HG03108 (cell line): ENCODE data around the gene TCP10L.
"Not testable (repeated sequence)": the region's sequence is repeated elsewhere in the genome, so short reads cannot be mapped to it uniquely, and the experiment has no call there.

ENCODE experiments used
- ATAC-seq: cut with Tn5 transposase; IDR thresholded peaks from one replicate; pipeline ENCODE4 v1.9.1; 2021; ENCODE audit warnings: moderate library complexity; ENCODE audit not compliant: unreplicated experiment

Gene TCP10L

DNA sequence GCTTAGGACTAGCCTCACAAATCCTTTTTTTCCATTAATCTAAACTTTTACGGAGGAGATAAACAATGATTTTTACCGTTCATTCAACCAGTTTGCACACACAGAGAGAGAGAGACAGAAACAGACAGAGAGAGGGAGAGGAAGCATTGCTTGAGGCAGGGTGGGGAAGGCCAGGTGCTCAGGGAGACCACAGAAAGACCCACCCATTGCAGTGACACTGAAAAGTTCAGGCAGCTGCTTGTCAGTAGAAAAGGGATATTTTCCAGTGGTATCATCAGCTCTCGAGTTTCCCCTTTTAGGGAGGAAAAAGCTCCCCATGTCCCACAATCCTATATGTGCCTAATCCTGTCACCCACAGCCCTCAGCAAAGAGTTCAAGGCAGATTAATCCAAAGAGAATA, 27.2 kb downstream of the TCP10L start:
- ATAC-seq = no peak

DNA sequence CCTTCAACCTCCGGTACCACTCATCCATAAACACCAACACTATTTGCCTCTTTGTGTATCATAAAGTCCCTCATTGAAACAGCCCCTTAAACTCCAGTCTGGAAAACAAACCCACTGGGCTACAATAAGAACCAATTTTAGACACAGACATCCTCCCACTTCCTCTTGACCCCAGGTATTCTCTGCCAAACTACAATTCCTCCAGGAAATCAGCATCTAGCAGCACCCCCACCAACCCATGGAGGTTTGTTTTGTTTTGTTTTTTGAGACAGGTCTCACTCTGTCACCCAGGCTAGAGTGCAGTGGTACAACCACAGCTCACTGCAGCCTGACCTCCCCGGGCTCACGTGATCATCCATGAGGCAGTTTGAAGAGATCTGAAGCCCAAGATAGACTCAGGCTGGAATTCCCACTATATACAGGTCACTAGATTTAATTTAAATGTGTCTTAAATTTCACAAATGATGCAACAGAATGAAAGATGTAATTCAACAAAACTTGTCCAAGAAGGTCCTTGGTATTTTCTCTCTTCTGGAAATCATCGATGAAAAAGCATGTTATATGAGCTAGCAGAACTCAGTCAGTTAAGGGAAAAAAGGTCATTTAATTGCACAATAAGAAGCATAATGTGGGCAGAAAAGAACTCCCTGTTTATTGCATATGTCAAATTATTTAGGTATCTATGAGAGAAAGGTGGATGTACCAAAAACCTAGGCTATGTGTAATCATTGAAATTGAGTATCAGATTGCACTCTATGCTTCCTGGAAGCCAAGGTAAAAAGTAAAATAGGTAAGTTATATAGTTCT, 30.3 kb downstream of the TCP10L start:
- ATAC-seq = no peak

DNA sequence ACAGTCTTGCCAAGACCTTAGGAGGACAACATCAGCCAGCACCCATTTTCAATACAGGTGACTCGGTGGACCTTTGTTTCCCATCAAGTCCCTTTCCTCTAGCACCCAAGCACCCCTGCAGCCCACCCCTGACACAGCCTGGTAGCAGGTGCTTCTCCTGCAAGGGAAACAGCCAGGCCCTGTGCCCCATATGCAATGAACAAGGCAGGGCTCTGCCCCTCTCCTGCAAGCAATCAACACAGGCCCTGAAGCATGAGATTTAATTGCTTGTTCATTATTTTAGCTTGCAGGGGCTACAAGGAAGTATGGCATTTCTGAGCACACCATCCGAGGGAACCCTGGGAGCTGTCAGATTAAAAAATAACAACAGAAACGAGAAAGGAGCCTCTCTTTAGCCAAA, 35.4 kb downstream of the TCP10L start:
- ATAC-seq = no peak

DNA sequence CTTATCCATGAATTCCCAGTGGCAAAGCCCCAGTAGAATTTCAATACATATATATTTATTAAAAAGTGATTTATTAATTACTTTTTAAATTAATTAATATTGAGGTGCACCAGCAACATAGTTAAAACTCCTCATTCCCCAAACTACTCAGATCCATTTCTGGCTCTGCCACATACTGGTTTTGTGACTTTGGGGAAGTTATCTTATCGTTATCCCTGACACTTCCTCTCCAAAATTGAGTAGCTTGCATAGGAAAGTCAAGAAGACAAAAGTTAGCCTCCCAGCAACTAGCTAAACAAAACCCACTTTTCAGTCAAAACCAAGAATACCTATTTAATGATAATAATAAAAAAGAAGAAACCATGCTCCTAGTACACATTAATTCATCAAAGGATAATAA, 35.9 kb downstream of the TCP10L start:
- no peak for ATAC-seq

DNA sequence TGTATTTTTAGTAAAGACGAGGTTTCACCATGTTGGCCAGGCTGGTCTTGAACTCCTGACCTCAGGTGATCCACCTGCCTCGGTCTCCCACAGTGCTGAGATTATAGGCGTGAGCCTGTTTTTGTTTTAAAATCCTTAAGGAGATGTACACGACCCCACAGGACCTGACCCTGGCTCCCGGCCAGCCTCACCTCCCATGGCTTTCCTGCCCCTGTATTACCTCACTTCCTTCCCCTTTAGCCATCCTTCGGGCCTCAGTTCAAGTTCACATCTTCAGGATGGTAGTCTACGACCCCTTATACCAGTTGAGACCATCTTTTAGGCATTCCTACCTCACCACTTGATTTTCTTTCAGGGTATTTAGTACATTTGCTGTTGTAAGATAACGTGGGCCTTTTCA, 36.3 kb downstream of the TCP10L start:
- ATAC-seq = no peak

DNA sequence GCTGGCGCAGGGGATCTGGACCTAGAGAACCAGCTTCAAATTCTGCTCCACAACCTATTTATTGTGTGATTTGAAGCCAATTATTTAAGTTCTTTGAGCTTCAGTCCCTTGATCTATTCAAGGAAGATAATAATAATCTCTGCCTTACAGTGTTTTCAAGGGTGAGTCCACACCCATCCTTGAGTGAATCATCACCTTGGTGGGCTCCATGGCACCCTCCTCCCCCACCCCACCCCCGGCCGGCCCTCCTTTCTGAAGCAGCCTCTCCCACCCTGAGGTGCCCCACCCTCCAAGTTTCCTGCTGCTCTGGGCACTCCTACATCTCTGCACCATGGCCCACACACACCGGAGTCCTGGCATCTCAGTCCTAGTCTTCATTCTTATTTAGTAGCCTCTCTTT, 38.3 kb downstream of the TCP10L start:
- no peak for ATAC-seq

DNA sequence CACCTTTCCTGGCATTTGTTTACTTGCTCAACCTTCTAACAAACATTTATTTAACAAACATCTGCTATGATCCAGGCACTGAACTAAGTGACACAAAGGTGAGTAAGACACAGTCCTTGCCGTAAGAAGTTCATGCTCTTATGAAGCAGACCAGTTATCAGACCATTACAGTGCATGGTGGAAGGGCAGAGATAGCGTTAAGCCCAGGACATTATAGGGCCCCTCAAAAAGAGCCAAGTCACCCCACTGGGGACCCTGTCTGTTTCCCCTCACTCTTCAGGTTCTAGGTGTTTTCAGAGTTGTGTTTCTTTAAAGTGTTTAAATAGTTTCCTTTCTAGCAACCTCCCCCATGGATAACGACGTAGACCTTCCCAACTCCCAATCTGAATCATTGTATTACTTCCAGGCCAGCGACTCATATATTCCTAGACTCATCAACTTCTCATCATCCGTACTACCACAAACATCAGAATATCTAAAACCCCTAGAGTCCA, 39.3 kb downstream of the TCP10L start:
- ATAC-seq = no peak

DNA sequence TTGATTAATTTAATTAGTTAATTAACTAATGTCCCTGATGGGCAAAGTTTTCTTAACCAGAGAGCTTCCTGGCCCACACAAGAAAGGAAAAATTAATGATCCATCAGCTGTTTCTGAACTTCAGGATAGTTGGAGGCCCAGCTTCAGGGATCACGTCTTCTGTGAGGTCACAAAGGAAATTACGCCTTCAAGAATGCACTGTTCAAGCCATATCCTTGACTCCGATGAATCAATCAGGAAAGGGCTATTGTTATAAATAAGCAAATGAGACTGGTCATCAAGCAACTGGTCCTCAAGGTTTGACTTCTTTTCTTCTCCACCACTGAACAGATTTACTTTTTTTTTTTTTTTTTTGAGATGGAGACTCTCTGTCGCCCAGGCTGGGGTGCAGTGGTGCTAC, 40.6 kb downstream of the TCP10L start:
- ATAC-seq = no peak

DNA sequence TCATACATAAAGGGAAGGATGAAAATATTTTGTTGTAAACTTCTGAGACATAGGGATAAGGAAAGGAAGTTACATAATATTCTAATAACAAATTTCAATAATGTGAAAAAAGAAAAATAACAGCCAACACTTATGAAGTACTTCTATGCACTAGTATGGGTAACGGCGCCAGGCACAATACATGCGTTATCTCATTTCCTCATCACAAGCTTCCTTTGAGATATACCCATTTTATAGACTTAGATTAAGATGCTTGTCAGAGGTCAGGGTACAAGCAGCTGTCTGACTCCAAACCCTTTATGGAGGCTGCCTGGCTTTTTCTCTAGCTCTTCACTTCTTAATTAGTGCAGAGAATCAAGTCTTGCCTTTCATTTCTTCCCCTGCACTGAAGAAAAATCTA, 41.3 kb downstream of the TCP10L start:
- no peak for ATAC-seq

DNA sequence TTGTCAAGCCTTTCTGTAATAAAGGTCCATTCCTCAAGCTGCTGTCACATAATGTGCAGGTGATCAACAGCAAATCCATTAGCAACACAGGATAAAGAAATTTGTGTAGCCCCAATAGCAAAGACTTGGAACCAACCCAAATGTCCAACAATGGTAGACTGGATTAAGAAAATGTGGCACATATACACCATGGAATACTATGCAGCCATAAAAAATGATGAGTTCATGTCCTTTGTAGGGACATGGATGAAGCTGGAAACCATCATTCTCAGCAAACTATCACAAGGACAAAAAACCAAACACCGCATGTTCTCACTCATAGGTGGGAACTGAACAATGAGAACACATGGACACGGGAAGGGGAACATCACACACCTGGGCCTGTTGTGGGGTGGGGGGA, 42.3 kb downstream of the TCP10L start:
- ATAC-seq = not testable (repeated sequence)

DNA sequence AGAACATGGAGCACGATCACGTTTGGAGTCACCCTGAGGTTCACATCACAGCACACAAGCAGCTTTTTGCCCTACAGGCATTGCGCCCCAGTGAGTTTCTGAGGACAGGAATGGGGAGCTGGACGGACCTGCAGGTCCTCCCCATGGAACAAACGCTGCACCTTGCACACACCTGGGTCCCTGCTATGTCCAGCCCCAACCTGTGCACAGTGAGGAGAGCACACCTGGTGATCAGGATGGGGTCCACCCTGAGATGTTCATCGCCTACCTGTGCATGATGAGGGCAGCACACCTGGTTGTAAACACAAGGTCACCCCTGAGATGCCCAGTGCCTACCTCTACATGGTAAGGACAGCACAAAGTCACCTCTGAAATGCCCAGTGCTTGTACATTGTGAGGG, 45.9 kb downstream of the TCP10L start:
- ATAC-seq = no peak

DNA sequence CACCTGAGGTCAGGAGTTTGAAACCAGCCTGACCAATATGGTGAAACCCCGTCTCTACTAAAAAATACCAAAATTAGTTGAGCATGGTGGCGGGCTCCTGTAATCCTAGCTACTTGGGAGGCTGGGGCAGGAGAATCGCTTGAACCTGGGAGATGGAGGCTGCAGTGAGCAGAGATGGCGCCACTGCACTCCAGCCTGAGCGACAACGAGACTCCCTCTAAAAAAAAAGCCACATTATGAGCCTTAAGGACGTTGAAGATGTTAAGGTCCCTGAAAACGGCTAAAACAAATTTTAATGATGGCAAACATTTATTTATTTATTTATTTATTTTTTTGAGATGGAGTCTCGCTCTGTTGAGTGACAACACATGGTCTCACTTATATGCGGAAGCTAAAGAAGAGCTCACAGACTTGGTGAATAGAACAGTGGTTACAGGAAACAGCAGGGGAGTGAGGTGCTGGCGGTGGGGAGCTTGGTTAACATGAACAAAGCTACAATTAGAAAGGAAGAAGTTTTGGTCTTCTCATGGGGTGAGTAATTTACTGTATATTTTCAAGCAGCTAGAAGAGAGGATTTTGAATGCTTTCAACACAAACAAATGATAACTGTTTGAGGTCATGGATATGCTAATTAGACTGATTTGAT, 47.1 kb downstream of the TCP10L start:
- no peak for ATAC-seq

DNA sequence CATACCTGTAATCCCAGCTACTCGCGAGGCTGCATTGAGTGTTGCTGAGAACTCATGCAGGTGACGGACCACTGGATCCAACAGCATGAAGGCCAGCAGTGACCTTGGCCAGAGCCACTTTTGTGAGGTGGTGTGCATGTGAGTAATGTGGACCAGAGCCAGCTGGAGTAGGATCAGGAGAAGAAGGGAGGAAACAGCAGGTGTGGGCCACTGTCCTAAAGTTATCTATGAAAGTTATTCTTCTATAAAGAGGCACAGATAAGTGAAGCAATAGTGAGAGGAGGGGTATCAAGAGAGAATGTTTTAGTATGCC, 47.8 kb downstream of the TCP10L start:
- ATAC-seq = no peak

DNA sequence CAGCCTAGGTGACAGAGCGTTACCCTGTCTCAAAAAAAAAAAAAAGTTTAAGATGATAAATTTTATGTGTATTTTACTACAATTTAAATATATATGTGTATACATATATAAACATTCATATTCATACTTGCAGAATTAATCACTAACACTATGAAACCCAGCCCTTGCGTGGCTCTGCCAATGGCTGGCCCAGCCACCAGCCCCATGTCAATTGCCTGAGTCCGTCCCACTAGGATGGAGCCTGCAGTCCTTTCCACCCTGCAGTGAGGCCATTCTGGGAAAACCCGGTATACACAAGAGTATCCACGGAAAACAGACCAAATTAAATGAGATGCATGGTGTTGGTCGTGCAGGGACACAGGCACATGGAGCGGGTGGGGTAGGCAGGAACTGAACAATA, 49.7 kb downstream of the TCP10L start:
- ATAC-seq = no peak

DNA sequence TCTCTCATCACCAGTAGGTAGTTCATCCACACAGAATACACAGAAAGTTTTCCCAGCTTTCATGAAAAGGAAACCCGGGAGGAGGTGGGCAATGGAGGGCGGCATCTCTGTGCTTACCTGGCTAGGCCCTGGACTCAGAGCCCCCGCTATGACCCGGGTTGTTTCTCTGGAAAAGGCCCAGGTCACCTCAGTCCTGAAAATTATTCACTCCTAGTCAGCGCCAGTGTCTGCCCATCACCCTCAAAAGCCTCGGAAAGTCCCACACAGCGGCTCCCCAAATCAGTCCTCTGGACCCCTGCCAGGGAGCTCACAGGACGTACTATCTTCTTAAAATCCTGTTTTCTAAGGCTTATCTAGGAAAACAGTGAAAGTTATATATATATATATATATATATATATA, 51.2 kb downstream of the TCP10L start:
- no peak for ATAC-seq

DNA sequence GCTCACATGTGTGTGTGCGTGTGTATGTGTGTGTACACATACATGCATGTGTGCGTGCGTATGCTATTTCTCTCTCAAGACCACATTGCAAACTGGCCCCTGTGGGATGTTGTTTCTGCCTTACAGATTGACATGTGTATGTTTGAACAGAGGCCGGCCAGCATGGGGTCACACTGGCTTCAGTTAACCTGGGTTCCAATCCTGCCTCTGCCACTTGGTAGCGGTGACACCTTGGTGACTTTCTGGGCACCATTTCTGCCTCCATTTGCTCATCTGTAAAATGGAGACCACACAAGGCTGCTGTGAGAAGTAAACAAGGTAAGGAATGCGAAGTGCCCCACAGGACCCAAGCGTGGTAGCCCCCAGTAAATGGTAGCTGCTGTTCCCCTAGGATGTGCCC, 51.7 kb downstream of the TCP10L start:
- no peak for ATAC-seq

DNA sequence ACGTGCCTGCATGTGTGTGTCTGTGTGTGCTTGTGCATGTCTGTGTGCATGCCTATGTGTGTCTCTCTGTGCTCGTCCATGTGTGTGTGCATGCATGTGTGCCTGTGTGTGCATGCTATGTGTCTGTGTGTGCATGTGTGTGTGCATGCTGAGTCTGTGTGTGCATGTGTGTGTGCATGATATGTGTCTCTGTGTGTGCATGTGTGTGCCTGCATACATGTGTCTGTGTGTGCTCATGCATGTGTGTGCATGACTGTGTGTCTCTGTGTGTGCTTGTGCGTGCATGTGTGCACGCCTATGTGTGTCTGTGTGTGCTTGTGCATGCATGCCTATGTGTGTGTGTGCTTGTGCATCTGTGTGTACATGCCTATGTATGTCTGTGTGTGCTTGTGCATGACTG, 52.3 kb downstream of the TCP10L start:
- ATAC-seq = no peak

DNA sequence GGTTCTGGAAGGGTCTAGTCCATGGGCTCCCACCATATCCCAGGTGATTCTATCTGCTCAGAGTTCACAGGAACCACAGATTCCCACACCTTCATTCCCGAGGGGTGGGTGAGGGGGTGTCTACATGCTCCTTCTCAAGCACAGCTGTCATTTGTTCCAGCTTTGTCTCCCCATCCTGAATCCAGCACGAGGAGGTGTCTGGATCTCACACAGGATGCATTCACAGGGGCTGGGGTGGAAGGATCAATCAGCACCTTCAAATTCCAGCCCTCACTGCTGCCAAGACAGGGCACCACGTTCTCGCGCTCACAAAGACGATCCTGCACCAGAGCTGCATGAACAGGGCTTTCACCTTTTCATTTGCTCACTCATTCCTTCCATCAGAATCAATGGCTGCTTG, 52.7 kb downstream of the TCP10L start:
- ATAC-seq = no peak

DNA sequence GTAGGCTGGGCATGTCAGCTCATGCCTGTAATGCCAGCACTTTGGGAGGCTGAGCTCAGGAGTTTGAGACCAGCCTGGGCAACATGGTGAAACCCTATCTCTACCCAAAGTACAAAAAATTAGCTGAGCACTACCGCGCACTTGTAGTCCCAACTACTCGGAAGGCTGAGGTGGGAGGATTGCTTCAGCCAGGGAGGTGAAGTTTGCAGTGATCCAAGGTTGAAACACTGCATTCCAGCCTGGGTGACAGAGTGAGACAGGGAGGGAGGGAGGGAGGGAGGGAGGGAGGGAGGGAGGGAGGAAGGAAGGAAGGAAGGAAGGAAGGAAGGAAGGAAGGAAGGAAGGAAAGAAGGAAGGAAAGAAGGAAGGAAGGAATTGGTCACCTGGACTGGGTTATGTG, 53.8 kb downstream of the TCP10L start:
- ATAC-seq = not testable (repeated sequence)

DNA sequence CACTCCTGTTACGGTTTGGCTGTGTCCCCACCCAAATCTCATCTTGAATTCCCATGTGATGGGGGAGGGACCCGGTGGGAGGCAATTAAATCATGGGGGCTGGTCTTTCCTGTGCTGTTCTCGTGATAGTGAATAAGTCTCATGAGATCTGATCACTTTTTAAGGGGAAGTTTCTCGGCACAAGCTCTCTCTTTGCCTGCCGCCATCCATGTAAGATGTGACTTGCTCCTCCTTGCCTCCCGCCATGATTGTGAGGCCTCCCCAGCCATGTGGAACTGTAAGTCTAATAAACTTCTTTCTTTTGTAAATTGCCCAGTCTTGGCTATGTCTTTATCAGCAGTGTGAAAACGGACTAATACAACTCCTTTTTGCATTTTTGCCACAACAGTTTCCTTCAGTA, 54.5 kb downstream of the TCP10L start:
- ATAC-seq = not testable (repeated sequence)

DNA sequence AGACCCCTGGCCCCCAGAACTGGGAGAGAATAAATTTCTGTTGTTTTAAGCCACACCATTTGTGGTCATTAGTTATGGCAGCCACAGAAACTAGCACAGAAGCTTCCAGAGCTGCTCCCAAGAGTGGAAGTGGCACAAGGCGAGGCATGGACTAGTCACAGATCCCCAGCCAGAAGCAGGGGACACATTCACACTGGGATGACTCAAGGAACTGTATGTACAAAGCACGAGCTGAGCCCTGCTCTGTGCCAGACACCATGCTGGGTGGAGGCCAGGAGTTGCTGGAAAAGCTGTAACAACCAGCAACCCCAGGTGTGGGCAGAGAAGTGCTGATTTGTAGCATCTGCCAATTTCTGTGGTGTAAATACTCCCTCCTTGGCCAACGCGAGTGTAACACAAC, 55.6 kb downstream of the TCP10L start:
- ATAC-seq = no peak

DNA sequence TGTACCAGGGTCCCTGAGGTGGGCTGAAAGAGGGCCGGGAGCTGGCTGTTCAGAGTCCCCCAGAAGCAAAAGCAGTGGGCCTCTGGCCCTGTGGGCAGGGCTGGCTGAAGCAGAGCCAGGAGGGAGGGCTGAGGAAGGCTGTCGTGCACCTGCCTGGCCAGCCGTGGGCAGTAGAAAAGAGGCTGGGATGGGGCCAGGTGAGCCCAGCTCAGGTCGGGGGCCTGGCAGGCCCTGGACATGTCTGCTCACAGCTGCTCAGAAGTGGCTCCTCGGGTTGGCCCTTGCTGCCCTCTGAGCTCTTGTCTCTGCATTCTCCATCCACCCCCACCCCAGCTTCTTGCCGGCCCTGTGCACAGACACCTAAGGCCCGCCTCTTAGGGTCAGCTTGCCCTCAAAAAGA, 60.0 kb downstream of the TCP10L start:
- ATAC-seq = no peak
